C1 segment of cervical spinal cord (tissue), 14 donors: Measurements from ENCODE around the gene PCSK6.

Experiments
- DNase-seq, 14 donors: peaks; one replicate each; lab custom pipeline; 2025; lab: John Stamatoyannopoulos, UW

The PCSK6 gene

DNA sequence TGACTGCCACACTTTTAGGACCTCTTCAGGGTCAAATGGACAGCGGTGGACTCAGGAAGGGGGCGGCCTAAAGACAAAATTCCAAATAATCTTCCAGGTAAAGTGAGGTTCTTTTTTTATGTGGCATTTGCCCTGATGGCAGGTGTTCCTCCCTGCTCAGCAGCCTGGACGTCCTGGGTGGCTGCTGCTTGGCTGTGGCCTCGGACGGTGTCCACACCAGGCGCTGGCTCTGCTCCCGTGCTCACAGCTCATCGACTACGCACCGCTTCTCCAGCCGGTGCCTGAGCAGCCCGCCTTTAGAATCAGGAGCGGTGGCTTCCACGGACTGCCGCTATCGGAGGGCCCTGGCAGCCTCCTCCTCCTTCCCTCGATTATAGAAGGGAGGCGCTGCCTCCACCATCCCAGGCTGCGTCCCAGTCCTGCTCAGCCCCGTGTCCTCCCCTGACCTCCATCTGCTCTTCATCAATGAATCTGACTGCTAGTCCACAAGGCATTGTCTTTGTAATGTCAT, 41.9 kb downstream of the PCSK6 start:
- no peak for DNase-seq

DNA sequence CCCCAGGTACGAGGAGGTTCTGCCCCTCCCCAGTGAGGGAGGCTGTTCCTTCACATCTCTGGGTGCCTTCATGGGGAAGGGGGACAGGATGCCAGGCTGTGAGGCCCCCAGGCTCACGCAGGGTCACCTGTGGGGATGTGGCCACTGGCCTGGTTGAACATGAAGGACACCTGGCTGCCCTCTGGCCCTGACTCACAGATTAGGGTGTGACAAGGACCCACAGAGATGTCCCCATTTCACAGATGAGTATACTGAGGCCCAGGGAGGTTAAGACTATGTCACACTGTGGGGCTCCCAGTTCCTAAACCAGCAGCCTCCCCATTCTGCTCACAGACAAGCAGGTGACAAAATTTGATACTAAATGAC, 42.4 kb downstream of the PCSK6 start:
- no peak for DNase-seq

DNA sequence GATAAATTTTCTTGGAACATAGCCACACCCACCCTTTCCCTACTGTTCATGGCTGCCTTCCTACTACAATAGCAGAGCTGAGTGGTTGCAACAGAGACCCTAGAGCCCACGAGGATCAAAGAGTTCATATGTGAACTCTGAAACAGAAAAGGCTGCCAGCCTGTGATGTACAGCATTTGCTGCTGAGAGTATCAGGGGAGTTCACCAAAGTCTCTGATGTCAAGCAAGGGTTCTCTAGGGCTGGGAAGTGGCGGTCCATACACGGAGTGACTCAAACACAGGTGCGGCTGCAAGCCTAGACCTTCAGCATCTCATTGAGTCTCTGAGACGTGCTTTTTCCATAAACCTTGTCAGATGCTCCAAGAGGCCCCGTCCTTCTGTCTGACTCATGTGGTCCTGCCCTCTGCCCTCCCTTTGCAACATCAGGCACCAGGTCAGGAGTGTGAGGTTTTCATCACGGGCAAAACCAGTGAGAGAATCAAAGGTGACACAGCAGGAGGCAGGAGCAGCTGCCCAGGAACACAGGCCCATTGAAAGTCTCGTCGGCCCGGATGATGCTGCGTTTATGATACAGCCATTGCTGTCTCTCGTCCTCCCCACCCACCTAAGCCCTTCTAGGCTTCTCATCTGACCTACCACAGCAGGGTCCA, 42.9 kb downstream of the PCSK6 start:
- DNase-seq, result no peak

DNA sequence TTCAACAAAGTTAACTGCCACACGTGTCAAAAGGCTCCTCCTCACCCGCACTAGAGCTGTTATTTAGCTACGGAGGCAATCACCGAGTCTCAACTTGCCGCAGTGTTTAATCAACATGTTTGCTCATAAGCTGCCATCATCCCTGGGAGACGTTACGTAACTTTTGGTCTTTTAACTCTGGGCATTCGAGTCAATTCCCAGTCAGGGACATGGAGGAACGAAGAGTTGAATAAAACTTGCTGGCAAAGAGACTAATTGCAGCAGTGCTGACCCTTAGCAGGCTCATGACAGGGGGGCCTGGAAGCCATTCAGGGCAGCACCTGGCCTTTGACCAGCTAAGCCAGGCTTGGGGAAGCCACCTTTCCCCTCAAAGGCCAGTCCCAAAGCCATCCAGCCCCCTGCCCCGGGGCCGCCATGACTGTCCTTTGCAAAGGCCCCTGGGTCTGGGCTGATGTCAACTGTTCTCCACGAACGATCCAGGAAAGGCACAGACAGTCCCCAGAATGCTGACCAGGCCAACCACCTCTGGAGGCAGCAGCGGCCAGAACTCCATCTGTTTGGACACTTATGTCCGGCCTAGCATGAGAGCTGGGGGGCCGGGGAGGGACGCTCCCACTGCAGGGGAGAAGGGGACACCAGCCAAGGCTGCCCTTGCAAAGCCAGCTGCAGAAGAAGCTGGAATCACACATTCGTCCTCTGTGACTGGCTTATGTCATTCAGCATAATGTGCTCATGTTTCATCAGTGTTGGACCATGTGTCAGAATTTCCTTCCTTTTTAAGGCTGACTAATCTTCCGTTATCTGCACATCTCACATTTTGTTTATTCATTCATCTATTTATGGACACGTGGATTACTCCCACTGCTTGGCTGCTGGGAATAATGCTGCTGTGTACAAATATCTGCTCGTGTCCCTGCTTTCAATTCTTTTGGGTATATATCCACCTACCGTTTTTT, 43.7 kb downstream of the PCSK6 start:
- DNase-seq, result no peak

DNA sequence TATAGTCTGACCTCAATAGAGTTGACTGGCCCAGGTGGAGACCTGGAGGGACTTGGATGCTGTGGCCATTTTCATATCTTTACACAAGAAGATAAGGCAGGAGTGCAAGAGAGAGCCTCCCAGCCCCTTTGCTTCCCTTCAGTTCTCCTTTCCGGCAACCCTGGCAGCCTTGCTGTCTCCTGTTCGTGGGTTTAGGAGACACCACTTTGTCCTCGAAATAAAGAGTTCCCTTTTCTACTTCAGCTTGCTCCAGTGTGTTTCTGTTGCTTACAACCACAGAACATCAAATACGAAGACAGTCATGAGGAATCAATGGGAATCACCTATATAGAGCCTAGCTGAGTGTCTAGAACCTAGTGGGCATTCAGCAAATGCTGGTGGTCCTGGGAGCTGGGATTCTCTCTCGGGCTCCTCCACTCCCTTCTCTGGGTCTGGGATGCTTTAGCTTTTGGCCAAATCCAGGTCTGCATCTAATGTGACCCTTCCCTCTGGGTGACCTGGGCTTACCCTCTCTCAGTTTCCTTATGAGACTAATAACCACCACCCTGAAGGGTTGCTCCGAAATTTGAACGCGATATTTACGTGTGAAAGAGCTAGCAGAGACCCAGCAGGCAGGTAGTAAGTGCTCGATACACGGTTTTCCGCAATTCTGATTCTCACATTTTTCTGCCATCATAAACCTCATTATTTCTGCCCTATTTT, 44.5 kb downstream of the PCSK6 start:
- no peak for DNase-seq

DNA sequence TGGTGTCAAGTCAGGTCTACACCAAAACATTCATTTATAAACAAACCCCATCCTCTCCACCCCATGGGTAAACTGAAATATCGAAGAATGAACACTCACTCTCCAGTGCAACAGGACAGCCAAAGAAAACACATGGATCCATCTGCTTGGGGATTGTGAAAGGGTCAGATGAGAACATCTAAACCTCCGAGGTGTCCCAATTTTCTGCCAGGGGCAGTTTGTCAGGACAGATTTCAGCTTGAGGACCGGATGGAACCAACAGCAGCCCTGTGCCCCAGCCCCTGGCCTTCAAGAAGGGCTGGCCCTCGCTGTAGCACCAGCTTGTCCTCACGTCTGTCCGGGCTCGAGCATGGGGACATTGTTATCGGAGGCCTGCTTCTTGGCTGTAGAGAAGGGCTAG, 45.5 kb downstream of the PCSK6 start:
- no peak for DNase-seq

DNA sequence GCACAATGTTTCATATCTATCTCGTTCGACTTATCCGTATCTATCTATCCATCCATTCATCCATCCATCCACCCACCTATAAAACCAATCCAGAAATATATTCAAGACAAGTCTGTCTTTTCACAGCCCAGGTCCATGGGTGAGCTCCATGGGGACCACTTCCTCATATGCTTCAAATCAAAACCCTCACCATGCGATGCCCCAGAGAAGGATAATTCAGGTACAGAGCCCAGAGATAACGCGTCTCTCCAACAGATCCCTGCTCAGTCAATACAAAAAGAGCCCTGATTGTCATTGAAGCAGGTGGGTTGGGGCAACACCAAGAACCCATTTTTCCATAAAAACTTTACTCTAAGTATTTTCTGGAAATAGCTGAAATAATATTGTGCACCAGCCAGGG, 47.2 kb downstream of the PCSK6 start:
- DNase-seq, result no peak

DNA sequence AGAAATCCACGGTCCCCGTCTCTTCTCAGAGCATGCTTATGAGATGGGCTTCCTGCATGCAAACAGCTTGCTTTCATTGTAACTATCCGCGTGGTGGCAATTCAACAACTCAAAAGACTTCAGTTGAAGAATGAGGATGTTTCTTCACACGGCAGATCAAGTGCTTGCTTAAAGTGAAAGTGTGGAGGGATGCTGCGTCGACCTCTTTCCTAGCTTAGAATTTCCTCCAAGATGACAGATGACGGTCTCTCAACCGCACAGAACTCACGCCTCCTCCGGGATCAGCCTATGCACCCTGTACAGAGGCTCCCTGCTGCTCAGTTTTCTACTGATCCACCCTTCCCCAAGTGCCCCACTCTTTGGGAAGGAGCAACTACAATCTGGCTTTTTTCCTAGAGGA, 47.8 kb downstream of the PCSK6 start:
- DNase-seq, result no peak

DNA sequence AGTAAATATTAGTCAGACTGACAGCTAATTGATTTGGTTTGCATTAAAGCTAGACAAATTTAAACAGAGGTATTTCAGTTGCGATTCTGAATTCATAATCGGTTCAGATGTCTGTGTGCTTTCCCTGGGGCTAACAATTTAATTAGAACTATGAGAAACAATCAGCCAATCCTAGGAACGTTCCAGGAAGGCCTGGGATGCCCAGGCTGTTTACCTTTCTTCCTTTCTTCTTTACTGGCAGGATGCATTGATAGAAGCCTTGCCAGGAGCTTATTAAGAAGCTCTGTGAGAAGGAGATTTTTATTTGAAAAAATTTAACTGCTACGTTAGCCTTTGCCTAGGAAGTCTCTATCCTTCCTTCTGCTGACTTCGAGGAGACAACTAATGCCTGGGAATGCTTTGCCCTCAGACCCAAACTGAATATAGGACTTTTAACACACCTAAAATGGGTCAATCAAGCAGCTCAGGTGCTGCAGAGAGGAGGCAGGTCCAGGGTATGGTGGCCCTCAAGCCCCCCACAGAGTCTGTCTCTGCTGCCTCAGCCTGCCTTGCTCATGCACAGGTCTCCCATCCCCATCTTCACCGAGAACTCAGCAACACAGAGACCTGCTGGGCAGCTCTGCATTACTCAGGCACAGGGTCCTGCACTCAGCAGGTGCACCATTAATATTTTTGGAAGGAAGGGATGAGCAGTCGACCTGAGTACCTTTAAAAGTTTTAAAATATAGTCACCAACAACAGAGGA, 48.5 kb downstream of the PCSK6 start:
- DNase-seq, result no peak

DNA sequence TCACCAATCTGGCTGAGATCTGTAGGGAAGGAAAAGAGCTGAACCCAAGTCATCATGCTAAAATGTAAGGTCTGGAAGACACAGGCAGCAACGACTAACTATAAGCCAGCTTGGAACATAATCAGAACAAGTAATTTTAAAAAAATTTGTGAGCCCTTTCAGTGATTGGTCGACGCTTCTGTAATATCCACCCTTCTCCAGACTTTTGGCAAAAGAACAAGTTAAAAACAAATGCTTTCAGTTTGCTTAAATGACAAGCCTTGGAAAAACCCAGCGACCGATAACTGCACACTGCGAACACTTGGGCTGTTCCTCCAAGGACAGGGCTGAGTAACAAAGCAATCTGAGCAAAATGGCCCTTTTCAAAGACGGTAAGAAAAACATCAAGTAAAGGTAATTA, 49.6 kb downstream of the PCSK6 start:
- no peak for DNase-seq

DNA sequence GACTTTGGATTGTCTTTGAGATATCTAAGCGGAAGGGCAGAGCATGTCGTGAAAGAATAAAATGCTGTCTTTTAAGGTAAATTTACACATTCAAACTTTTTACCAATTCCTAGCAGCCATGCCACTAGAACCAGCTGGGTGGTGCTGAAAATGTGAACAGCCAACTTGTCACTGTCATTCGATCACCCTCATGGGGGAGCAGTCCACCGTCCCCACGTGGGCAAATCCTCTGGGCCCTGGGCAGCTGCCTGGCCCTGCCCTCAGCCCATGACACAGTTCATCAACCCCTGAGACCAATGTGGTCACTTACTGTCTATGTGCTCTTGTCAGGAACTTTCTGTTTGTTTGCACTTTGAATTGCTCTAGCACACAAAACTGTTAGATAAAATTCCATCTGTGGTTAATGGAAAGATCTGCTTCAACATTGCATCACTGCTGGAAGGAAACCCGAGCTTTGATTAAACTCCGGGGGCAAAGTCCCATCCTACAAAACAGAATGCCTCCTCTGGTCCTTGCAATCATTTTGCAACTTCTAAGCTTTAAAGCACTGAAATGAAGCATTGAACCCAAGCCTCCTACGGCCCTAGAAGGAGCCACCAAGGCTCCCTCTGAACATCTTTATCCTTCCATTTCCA, 50.1 kb downstream of the PCSK6 start:
- DNase-seq, result no peak

DNA sequence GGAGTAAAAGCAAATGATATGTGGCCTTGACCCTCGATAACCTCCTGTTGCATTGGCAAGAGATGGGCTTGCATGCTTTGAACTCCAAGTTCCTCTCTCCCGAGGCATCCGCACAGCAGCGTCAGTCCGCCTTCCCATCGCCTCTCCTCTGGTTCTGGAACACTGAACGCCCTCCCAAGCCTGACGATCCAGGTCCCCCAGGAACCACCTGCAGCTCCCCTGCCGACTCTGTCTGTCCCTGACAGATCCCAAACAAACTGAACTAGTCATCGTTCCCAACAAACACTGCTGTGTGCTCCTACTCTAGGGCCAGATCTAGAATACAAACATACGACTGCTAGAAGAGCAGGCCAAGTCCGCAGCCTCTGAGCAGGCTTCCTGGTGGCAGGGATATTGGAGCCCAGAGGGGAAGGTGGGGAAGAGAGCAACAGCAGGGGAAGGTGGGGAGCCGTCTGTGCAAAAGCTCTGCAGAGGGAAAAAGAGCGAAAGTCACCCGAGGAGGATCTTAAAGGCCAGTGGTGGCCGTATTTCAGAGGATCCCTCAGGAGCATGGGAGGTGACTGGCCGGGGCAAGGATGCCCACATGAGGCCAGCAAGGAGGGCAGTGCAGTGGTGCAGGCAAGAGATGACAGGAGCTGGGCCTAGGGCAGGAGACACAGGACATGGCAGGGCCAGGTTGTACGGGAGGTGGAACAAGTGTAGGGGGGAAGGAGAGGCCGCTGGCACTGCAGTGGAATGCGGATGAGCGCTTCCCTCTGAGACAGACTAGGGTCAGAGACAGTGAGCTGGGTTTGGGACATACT, 50.8 kb downstream of the PCSK6 start:
- no peak for DNase-seq

DNA sequence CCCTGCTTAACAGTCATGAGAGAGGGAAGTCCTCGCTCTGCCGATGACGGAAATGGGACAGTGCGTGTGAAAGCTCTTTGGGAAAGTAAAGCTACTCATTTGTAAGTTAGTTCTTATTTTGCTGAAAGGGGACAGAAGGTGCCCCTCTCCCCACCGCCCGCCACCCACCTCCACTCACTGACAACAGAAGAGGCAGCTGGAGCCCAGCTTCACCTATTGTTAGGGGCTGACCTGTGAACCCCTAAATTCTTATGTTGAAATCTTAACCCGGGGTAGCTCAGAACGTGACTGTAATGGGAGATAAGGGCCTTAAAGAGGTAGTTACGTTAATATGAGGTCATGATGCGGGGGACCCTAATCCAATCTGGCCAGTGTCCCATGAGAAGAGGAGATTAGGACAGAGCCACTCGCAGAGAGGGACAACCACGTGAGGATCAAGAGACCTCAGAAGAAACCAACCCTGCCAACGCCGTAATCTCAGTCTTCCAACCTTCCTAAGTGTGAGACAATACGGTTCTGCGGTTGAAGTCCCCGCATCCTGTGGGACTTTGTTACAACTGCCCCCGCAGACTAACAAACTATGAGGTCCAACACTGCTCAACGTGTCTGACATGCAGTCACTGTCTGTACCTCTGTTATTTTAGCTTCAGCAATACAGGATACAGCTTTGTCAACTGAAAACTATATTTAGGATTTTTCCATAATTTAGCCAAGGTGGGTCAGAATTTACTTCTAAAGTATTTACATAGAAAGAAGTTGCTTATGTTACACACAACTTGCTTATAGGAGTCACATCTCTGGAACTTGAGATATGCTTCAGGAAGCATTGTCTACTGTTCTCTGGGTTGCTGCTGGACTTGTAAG, 51.7 kb downstream of the PCSK6 start:
- DNase-seq, result no peak

DNA sequence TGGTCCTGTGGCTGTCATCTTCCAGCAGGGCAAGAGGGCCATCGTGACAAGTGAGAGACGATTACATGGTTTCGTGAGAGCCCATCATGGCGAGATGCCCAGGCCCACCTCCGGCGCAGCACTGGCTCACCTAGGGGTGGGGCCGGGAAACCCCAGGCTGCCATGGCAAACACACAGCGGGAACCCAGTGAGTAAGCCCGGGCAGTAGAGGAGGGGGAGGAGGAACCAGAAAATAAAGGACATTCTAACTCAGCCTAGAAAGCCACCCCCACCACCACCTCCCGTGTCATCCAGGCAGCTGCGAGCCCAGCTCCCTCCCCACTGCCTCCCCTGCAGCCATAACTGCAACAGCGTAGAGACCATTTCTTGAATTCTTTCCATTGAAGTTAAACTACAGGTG, 52.3 kb downstream of the PCSK6 start:
- peak in 4 of 14 donors; percentile 37 to 74 (median 44) for DNase-seq

DNA sequence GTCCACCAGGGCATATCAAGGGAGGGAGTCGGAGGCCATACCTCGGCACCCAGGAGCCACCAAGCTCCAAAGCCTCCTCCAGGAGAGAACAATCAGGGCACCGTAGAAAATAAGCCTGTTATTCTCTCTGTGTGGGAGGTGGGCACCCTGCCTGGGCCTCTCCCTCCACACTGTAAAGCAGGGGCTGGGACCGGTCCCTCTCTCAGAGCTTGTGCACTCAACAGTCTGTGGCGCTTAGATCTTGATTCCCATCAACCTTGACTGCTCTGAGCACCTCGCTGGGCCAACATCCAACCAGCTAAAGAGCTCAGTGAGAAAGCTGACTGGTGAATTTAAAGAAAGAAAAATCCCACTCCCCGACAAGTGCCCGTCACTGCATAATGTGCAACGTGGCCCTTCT, 53.0 kb downstream of the PCSK6 start:
- no peak for DNase-seq

DNA sequence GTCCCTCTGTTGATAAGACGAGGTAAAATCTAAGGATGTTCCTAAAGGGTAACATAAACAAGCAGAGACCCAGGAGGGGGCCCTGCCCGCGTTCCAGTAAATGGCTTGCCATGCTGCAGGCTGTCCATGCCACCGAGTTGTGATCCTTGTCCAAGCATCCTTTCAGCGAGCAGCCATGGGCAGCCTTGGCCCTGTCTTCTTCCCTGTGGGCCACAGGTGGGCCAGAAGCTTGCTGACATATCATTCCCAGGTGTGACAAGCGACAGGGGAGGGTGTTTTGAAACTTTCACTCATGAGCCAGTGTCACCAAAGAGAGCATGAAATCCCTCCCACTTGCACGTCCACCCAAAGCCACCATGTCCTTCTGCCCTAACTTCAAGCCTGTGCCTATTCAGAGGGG, 53.7 kb downstream of the PCSK6 start:
- DNase-seq, result no peak

DNA sequence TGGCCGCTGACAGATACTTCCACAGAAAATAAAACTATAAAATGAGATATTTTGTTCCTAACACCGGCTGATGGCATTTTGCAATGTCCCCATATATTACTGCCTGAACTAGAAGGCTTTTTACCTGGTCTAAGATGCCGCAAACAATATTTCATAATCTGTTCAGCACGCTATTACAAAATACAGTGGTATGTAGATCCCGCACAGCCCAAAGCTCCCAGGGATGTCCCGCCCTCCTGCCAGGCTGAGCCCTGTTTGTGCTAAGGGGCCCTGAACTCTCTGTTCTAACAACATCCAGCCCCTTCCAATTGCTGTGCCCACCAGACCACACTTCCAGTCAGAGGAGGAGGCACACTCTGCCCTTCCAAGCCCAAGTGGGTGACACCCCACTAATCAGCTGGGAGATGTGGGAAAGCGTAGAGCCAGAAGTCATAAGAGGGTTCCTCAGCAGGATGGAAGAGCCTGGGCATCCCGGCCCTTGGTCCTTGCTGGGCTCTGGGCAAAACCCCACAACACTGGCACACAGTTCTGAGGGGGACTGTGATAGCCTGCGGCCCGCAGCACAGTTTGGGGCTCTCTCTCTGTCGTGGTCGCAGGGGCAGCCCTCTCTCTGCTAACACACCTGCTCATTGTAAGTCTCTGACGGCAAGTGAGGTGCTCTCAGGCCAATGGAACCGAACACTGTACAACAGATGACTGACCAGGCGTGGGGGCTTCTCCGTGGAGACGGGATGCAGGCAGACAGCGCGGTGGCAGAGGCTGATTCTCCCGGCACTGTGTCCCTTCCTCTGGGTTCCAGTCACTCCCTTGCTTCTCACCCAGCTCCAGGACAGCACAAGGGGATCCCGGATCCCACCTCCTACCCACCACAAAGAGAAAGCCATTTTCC, 55.2 kb downstream of the PCSK6 start:
- no peak for DNase-seq

DNA sequence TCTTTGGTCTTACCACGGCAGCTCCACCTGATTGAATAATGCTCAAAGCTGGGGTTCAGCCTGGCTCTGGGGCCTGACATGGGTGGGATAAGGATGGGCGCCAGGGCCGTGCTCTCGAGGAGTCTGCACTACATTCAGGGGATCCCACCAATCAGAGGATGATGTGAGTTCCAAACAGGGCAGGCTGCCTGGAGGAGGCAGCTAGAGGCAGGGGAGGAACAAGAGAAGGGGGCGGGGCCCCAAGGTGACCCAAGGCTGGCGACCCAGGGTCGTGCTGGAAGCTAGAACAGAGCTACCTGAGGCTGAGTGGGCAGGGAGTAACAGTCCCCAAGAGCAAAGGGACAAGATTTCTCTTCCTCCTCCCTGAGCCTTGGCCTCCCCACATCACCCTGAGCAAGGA, 56.1 kb downstream of the PCSK6 start:
- no peak for DNase-seq
